ENCODE data around the gene SMC1A. TPM values are rescaled to one million over a fixed set of nuclear protein-coding genes. Genes with fewer than 3 reads are reported as not detected.
"Not testable (repeated sequence)": the region's sequence is repeated elsewhere in the genome, so short reads cannot be mapped to it uniquely, and the experiment has no call there.

Gene SMC1A
- total RNA-seq = 100 to 1,000 TPM; 148 to 161 TPM

- peak; percentile 97 for DNase-seq
- peaks cover 24% of the 10 kb centered on the region for H3K4me1 Mint-ChIP-seq (ENCODE audit: low read depth)
- H3K36me3 Mint-ChIP-seq = peaks cover 15% of the 10 kb centered on the region
- ChIA-PET POLR2A (interaction anchor here (0.5 to 1.9 kb wide), 9 partner anchors 11 to 1115 kb away, joined by 3 to 11 read pairs (median 4); partner anchors contain the start of genes HSD17B10 and TSPYL2), CTCF (interaction anchor here (1.1 to 2.5 kb wide), 5 partner anchors 11 to 427 kb away, joined by 3 to 10 read pairs (median 7); no protein-coding TSS in a partner anchor)
- no peaks in the 10 kb centered on the region for H3K27me3 Mint-ChIP-seq
- intact Hi-C loops (cut with micrococcal nuclease) = loop anchor here (1.0 to 10.0 kb wide), 2 partner anchors 12 to 623 kb away; partner anchors contain the start of genes HSD17B10 and PHF8
- H3K4me3 Mint-ChIP-seq = peak within 1 kb of the TSS; percentile 90
- no peaks in the 10 kb centered on the region for H3K9me3 Mint-ChIP-seq
- H3K27ac Mint-ChIP-seq = peak within 1 kb of the TSS; percentile 97
These were observed at the start of gene SMC1A for GRCh38 chrX:53422086-53422860. TSS of gene SMC1A (minus strand) at chrX:53422654. CDS start at chrX:53422600, 54 bp downstream.

GRCh38 chrX:53471346-53471745, 48.9 kb upstream of the SMC1A start:
- Mint-ChIP-seq H3K36me3 (no peaks in the 10 kb centered on the region), H3K27ac (no peak overlapping the region), H3K4me3 (no peak overlapping the region), H3K9me3 (no peaks in the 10 kb centered on the region), H3K27me3 (no peaks in the 10 kb centered on the region), H3K4me1 (ENCODE audit: low read depth) (no peaks in the 10 kb centered on the region)
- CTCF ChIA-PET = interaction anchor here (0.6 to 1.1 kb wide), 2 partner anchors 11 to 181 kb away, joined by 3 read pairs; no protein-coding TSS in a partner anchor
- DNase-seq = no peak
- POLR2A ChIA-PET = no interaction called here
- intact Hi-C loops (cut with micrococcal nuclease) = no loop called here

- H3K4me3 Mint-ChIP-seq; DNase-seq; CTCF ChIA-PET; POLR2A ChIA-PET; H3K27me3 Mint-ChIP-seq; H3K27ac Mint-ChIP-seq; H3K9me3 Mint-ChIP-seq; H3K4me1 Mint-ChIP-seq (ENCODE audit: low read depth); intact Hi-C loops (cut with micrococcal nuclease); H3K36me3 Mint-ChIP-seq: not testable (repeated sequence)
These were observed 46.2 kb upstream of the SMC1A start for GRCh38 chrX:53468659-53469058.

GRCh38 chrX:53458082-53458481, 35.6 kb upstream of the SMC1A start:
- Mint-ChIP-seq H3K9me3 (no peaks in the 10 kb centered on the region), H3K4me1 (ENCODE audit: low read depth) (no peaks in the 10 kb centered on the region), H3K4me3 (no peak overlapping the region), H3K36me3 (no peaks in the 10 kb centered on the region), H3K27me3 (peaks cover 6% of the 10 kb centered on the region), H3K27ac (no peak overlapping the region)
- intact Hi-C loops (cut with micrococcal nuclease) = no loop called here
- POLR2A ChIA-PET = no interaction called here
- DNase-seq = no peak
- CTCF ChIA-PET = interaction anchor here (1.4 to 2.6 kb wide), 2 partner anchors 11 to 24 kb away, joined by 8 to 9 read pairs; no protein-coding TSS in a partner anchor

- ChIA-PET POLR2A (no interaction called here), CTCF (interaction anchor here (1.4 to 2.6 kb wide), 2 partner anchors 10 to 26 kb away, joined by 3 to 8 read pairs; no protein-coding TSS in a partner anchor)
- intact Hi-C loops (cut with micrococcal nuclease) = no loop called here
- Mint-ChIP-seq H3K27me3 (peaks cover 6% of the 10 kb centered on the region), H3K36me3 (no peaks in the 10 kb centered on the region), H3K4me1 (ENCODE audit: low read depth) (no peaks in the 10 kb centered on the region), H3K4me3 (no peak overlapping the region), H3K9me3 (no peaks in the 10 kb centered on the region), H3K27ac (no peak overlapping the region)
- no peak for DNase-seq
These were observed 33.8 kb upstream of the SMC1A start for GRCh38 chrX:53456254-53456653.

- H3K4me1 Mint-ChIP-seq (ENCODE audit: low read depth) = no peaks in the 10 kb centered on the region
- no peaks in the 10 kb centered on the region for H3K36me3 Mint-ChIP-seq
- ChIA-PET CTCF (interaction anchor here (1.3 kb wide), 1 partner anchor 29 kb away, joined by 4 read pairs; no protein-coding TSS in a partner anchor), POLR2A (no interaction called here)
- H3K4me3 Mint-ChIP-seq = no peak overlapping the region
- DNase-seq = no peak
- H3K27me3 Mint-ChIP-seq = peaks cover 6% of the 10 kb centered on the region
- H3K27ac Mint-ChIP-seq = no peak overlapping the region
- H3K9me3 Mint-ChIP-seq = no peaks in the 10 kb centered on the region
- intact Hi-C loops (cut with micrococcal nuclease) = no loop called here
These were observed 30.4 kb upstream of the SMC1A start for GRCh38 chrX:53452812-53453211.

GRCh38 chrX:53449632-53450031, 27.2 kb upstream of the SMC1A start:
- no peak overlapping the region for H3K27ac Mint-ChIP-seq
- intact Hi-C loops (cut with micrococcal nuclease) = no loop called here
- CTCF ChIA-PET = interaction anchor here (1.1 to 6.4 kb wide), 2 partner anchors 131 to 135 kb away, joined by 3 to 81 read pairs; no protein-coding TSS in a partner anchor
- POLR2A ChIA-PET = no interaction called here
- no peak overlapping the region for H3K4me3 Mint-ChIP-seq
- no peaks in the 10 kb centered on the region for H3K36me3 Mint-ChIP-seq
- H3K9me3 Mint-ChIP-seq = no peaks in the 10 kb centered on the region
- no peak for DNase-seq
- H3K27me3 Mint-ChIP-seq = no peaks in the 10 kb centered on the region
- no peaks in the 10 kb centered on the region for H3K4me1 Mint-ChIP-seq (ENCODE audit: low read depth)

- no peak overlapping the region for H3K4me3 Mint-ChIP-seq
These were observed 25.0 kb upstream of the SMC1A start for GRCh38 chrX:53447441-53447840.

GRCh38 chrX:53445977-53446376, 23.5 kb upstream of the SMC1A start:
- peak; percentile 68 for DNase-seq
- Mint-ChIP-seq H3K27ac (no peak overlapping the region), H3K36me3 (no peaks in the 10 kb centered on the region), H3K27me3 (no peaks in the 10 kb centered on the region), H3K9me3 (no peaks in the 10 kb centered on the region), H3K4me1 (ENCODE audit: low read depth) (no peaks in the 10 kb centered on the region), H3K4me3 (no peak overlapping the region)
- CTCF ChIA-PET = interaction anchor here (0.6 to 6.4 kb wide), 18 partner anchors 10 to 333 kb away, joined by 3 to 81 read pairs (median 4); partner anchors contain the start of genes RIBC1 and SMC1A
- POLR2A ChIA-PET = interaction anchor here (0.9 to 1.0 kb wide), 2 partner anchors 24 to 126 kb away, joined by 4 read pairs; no protein-coding TSS in a partner anchor
- intact Hi-C loops (cut with micrococcal nuclease) = loop anchor here (1.0 kb wide), 1 partner anchor 129 kb away; no protein-coding TSS in a partner anchor

More at GRCh38 chrX:53447441-53447840, 25.0 kb upstream of the SMC1A start:
- ChIA-PET CTCF (interaction anchor here (0.9 to 6.4 kb wide), 5 partner anchors 11 to 134 kb away, joined by 3 to 81 read pairs (median 9); no protein-coding TSS in a partner anchor), POLR2A (no interaction called here)
- intact Hi-C loops (cut with micrococcal nuclease) = no loop called here
- H3K27me3 Mint-ChIP-seq = no peaks in the 10 kb centered on the region
- no peaks in the 10 kb centered on the region for H3K36me3 Mint-ChIP-seq
- H3K4me1 Mint-ChIP-seq (ENCODE audit: low read depth) = no peaks in the 10 kb centered on the region
- H3K9me3 Mint-ChIP-seq = no peaks in the 10 kb centered on the region
- no peak for DNase-seq
- no peak overlapping the region for H3K27ac Mint-ChIP-seq

GRCh38 chrX:53442322-53442631, 19.8 kb upstream of the SMC1A start:
- CTCF ChIA-PET = interaction anchor here (1.1 to 1.3 kb wide), 2 partner anchors 124 to 129 kb away, joined by 4 read pairs; no protein-coding TSS in a partner anchor
- Mint-ChIP-seq H3K36me3 (no peaks in the 10 kb centered on the region), H3K27me3 (no peaks in the 10 kb centered on the region), H3K4me3 (peak overlapping the region; percentile 80), H3K9me3 (no peaks in the 10 kb centered on the region), H3K27ac (no peak overlapping the region), H3K4me1 (ENCODE audit: low read depth) (peaks cover 19% of the 10 kb centered on the region)
- intact Hi-C loops (cut with micrococcal nuclease) = no loop called here
- POLR2A ChIA-PET = no interaction called here
- no peak for DNase-seq

GRCh38 chrX:53441531-53442321, 19.3 kb upstream of the SMC1A start:
- H3K36me3 Mint-ChIP-seq = no peaks in the 10 kb centered on the region
- peak overlapping the region; percentile 80 for H3K4me3 Mint-ChIP-seq
- peak overlapping the region; percentile 33 for H3K27ac Mint-ChIP-seq
- no peaks in the 10 kb centered on the region for H3K27me3 Mint-ChIP-seq
- ChIA-PET CTCF (interaction anchor here (1.1 to 1.3 kb wide), 2 partner anchors 123 to 128 kb away, joined by 4 read pairs; no protein-coding TSS in a partner anchor), POLR2A (no interaction called here)
- DNase-seq = peak; percentile 83
- intact Hi-C loops (cut with micrococcal nuclease) = no loop called here
- peaks cover 21% of the 10 kb centered on the region for H3K4me1 Mint-ChIP-seq (ENCODE audit: low read depth)
- H3K9me3 Mint-ChIP-seq = no peaks in the 10 kb centered on the region

All from activated CD4-positive, alpha-beta memory T cell treated with anti-CD3 and anti-CD28 coated beads for 36 hours (primary cell).